H9 (cell line): ENCODE measurements around the gene ASH1L. TPM values are rescaled to one million over a fixed set of nuclear protein-coding genes. Genes with fewer than 3 reads are reported as not detected.

ENCODE experiments used
- DNase-seq: peaks from one replicate; pipeline ENCODE4 v3.0.0-alpha.2; 2017
- H2AFZ ChIP-seq: one replicate; pipeline ENCODE4 v1.6.1; 2013; ENCODE audit warnings: mild to moderate bottlenecking, low read length, control low read depth, moderate library complexity
- H2AK5ac ChIP-seq: 2 replicates; pipeline ENCODE4 v1.6.1; 2013; ENCODE audit warnings: low read length, control low read depth, mixed read lengths; ENCODE audit not compliant: insufficient read length
- H2BK120ac ChIP-seq: one replicate; pipeline ENCODE4 v1.6.1; 2013; ENCODE audit warnings: low read depth, mild to moderate bottlenecking, low read length, control low read depth, inconsistent platforms; ENCODE audit not compliant: poor library complexity, severe bottlenecking
- H2BK12ac ChIP-seq: 2 replicates; pipeline ENCODE4 v1.6.1; 2013; ENCODE audit warnings: low read length, control low read depth, mixed read lengths, low read depth; ENCODE audit not compliant: insufficient read length
- H2BK15ac ChIP-seq: 2 replicates; pipeline ENCODE4 v1.6.1; 2013; ENCODE audit warnings: low read depth, low read length, control low read depth
- H2BK20ac ChIP-seq: one replicate; pipeline ENCODE4 v1.6.1; 2013; ENCODE audit warnings: low read depth, mild to moderate bottlenecking, low read length, control low read depth, inconsistent platforms; ENCODE audit not compliant: poor library complexity, severe bottlenecking
- H2BK5ac ChIP-seq: 2 replicates; pipeline ENCODE4 v1.6.1; 2013; ENCODE audit warnings: low read length, control low read depth, mixed read lengths; ENCODE audit not compliant: insufficient read length
- H3K14ac ChIP-seq: 2 replicates; pipeline ENCODE4 v1.6.1; 2013; ENCODE audit warnings: low read length, control low read depth; ENCODE audit not compliant: insufficient read depth
- H3K18ac ChIP-seq: 2 replicates; pipeline ENCODE4 v1.6.1; 2013; ENCODE audit warnings: low read depth, mild to moderate bottlenecking, mixed read lengths, low read length, control low read depth; ENCODE audit not compliant: insufficient read length
- H3K23ac ChIP-seq: 2 replicates; pipeline ENCODE4 v1.6.1; 2013; ENCODE audit warnings: low read length, control low read depth, mixed read lengths, low read depth; ENCODE audit not compliant: insufficient read length
- H3K23me2 ChIP-seq: 2 replicates; pipeline ENCODE4 v1.6.1; 2013; ENCODE audit warnings: low read depth, mild to moderate bottlenecking, mixed read lengths, low read length, control low read depth; ENCODE audit not compliant: insufficient read length, poor library complexity, severe bottlenecking
- H3K27ac ChIP-seq: 2 replicates; pipeline ENCODE4 v1.5.1; 2013; ENCODE audit warnings: low read length, control low read depth, mixed read lengths, low read depth; ENCODE audit not compliant: insufficient read length
- H3K27me3 ChIP-seq: 2 replicates; pipeline ENCODE4 v1.6.1; 2013; ENCODE audit warnings: low read length, control low read depth, inconsistent platforms; ENCODE audit not compliant: insufficient read depth
- H3K4ac ChIP-seq: 2 replicates; pipeline ENCODE4 v1.6.1; 2013; ENCODE audit warnings: low read depth, mild to moderate bottlenecking, control low read depth, inconsistent platforms, low read length, moderate library complexity
- H3K4me1 ChIP-seq: 2 replicates; pipeline ENCODE4 v1.6.1; 2013; ENCODE audit warnings: low read length, control low read depth, inconsistent platforms; ENCODE audit not compliant: insufficient read depth
- H3K4me2 ChIP-seq: 2 replicates; pipeline ENCODE4 v1.6.1; 2013; ENCODE audit warnings: low read length, control low read depth, mixed read lengths; ENCODE audit not compliant: insufficient read length, insufficient read depth
- H3K56ac ChIP-seq: 2 replicates; pipeline ENCODE4 v1.6.1; 2013; ENCODE audit warnings: low read depth, mild to moderate bottlenecking, mixed read lengths, low read length, control low read depth; ENCODE audit not compliant: insufficient read length
- H3K79me1 ChIP-seq: 2 replicates; pipeline ENCODE4 v1.6.1; 2013; ENCODE audit warnings: low read depth, mild to moderate bottlenecking, moderate library complexity, low read length, control low read depth, inconsistent platforms; ENCODE audit not compliant: insufficient read depth, poor library complexity, severe bottlenecking
- H3K79me2 ChIP-seq: 2 replicates; pipeline ENCODE4 v1.6.1; 2013; ENCODE audit warnings: low read length, control low read depth, inconsistent platforms; ENCODE audit not compliant: insufficient read depth
- H3K9ac ChIP-seq: 2 replicates; pipeline ENCODE4 v1.6.1; 2013; ENCODE audit warnings: low read length, control low read depth, mixed read lengths; ENCODE audit not compliant: insufficient read length; ENCODE audit errors: extremely low read depth
- H3K9me3 ChIP-seq: one replicate; pipeline ENCODE4 v1.6.1; 2013; ENCODE audit warnings: low read depth, low read length, inconsistent platforms; ENCODE audit not compliant: control insufficient read depth
- H3T11ph ChIP-seq: one replicate; pipeline ENCODE4 v1.6.1; 2013; ENCODE audit warnings: mild to moderate bottlenecking, low read length, control low read depth, inconsistent platforms
- H4K20me1 ChIP-seq: one replicate; pipeline ENCODE4 v1.6.1; 2013; ENCODE audit not compliant: control insufficient read depth, insufficient read length, insufficient read depth
- H4K5ac ChIP-seq: 2 replicates; pipeline ENCODE4 v1.6.1; 2013; ENCODE audit warnings: low read depth, mild to moderate bottlenecking, mixed read lengths, low read length, control low read depth; ENCODE audit not compliant: insufficient read length
- H4K8ac ChIP-seq: replicated peaks from 2 replicates; pipeline ENCODE4 v1.6.1; 2013; ENCODE audit warnings: low read length, control low read depth, mixed read lengths, low read depth; ENCODE audit not compliant: insufficient read length
- H4K91ac ChIP-seq: 2 replicates; pipeline ENCODE4 v1.6.1; 2013; ENCODE audit warnings: low read depth, mild to moderate bottlenecking, moderate library complexity, mixed read lengths, low read length, control low read depth; ENCODE audit not compliant: insufficient read length
- H3K27ac Mint-ChIP-seq, 3 experiments: 2 replicates in 2 of 3; 3 replicates in 1 of 3; pipeline ENCODE4 v1.8.0; 2020 to 2021; ENCODE audit warnings: mixed read lengths in 3 of 3, mild to moderate bottlenecking in 1 of 3, moderate library complexity in 1 of 3
- H3K27me3 Mint-ChIP-seq: 2 replicates; pipeline ENCODE4 v1.8.0; 2021; ENCODE audit warnings: low read depth, mild to moderate bottlenecking, moderate library complexity, mixed read lengths
- H3K36me3 Mint-ChIP-seq, 3 experiments: 2 replicates in 2 of 3; 3 replicates in 1 of 3; pipeline ENCODE4 v1.8.0; 2020 to 2021; ENCODE audit warnings: low read depth in 3 of 3, mixed read lengths in 3 of 3; ENCODE audit not compliant: insufficient read depth in 1 of 3
- H3K4me1 Mint-ChIP-seq, 2 experiments: 2 replicates each; pipeline ENCODE4 v1.8.0; 2020; ENCODE audit warnings: mixed read lengths in 2 of 2
- H3K4me3 Mint-ChIP-seq, 2 experiments: 2 replicates in 1 of 2; 3 replicates in 1 of 2; pipeline ENCODE4 v1.8.0; 2020 to 2021; ENCODE audit warnings: mild to moderate bottlenecking in 2 of 2, mixed read lengths in 2 of 2, moderate library complexity in 1 of 2
- H3K9me3 Mint-ChIP-seq, 2 experiments: 2 replicates in 1 of 2; 3 replicates in 1 of 2; pipeline ENCODE4 v1.8.0; 2020; ENCODE audit warnings: mild to moderate bottlenecking in 2 of 2, mixed read lengths in 2 of 2, moderate library complexity in 1 of 2
- WGBS: extraction: QIAGEN DNeasy Blood & Tissue Kit; methylation state at CpG from one replicate; pipeline ENCODE4 v1.1.7; 2013; ENCODE audit warnings: missing lambda C conversion rate, low lambda C conversion rate, mixed read lengths; ENCODE audit not compliant: insufficient read length; ENCODE audit errors: extremely low coverage; 5-methylcytosine and 5-hydroxymethylcytosine counted together
- total RNA-seq: library from RNA; stranded (reverse); gene quantifications from 2 replicates; pipeline ENCODE4 v1.2.1, GENCODE V29; 2021
- TF ChIP-seq, protein P1 (sequence below): fragments of 200-600 bp; sonication (generic); conservative IDR thresholded peaks from 3 replicates; pipeline ENCODE4 v1.8.0; 2021; ENCODE audit warnings: antibody characterized with exemption, mild to moderate bottlenecking

The ASH1L gene
- total RNA-seq, 1 experiment from 2014 or later = 32.8 TPM

- no peak overlapping the region for H2BK12ac ChIP-seq
- Mint-ChIP-seq H3K36me3 (no peaks in the 10 kb centered on the region; a peak in 1 of 7 replicates), H3K27ac (peak overlapping the region in 1 of 3 experiments; percentile 24; a peak in 2 of 7 replicates), H3K9me3 (no peaks in the 10 kb centered on the region), H3K4me1 (peaks cover 9 to 12% of the 10 kb centered on the region in 2 experiments), H3K4me3 (no peak overlapping the region), H3K27me3 (no peaks in the 10 kb centered on the region; the same call in 1 of the 2 replicates)
- H3K56ac ChIP-seq = no peak overlapping the region
- H2BK20ac ChIP-seq = no peak overlapping the region
- no peak overlapping the region for H2AK5ac ChIP-seq
- TF ChIP-seq, protein P1, sequence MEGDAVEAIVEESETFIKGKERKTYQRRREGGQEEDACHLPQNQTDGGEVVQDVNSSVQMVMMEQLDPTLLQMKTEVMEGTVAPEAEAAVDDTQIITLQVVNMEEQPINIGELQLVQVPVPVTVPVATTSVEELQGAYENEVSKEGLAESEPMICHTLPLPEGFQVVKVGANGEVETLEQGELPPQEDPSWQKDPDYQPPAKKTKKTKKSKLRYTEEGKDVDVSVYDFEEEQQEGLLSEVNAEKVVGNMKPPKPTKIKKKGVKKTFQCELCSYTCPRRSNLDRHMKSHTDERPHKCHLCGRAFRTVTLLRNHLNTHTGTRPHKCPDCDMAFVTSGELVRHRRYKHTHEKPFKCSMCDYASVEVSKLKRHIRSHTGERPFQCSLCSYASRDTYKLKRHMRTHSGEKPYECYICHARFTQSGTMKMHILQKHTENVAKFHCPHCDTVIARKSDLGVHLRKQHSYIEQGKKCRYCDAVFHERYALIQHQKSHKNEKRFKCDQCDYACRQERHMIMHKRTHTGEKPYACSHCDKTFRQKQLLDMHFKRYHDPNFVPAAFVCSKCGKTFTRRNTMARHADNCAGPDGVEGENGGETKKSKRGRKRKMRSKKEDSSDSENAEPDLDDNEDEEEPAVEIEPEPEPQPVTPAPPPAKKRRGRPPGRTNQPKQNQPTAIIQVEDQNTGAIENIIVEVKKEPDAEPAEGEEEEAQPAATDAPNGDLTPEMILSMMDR = no peak
- H2BK15ac ChIP-seq = no peak overlapping the region
- H3K18ac ChIP-seq = no peak overlapping the region
- H3K9me3 ChIP-seq = no peaks in the 10 kb centered on the region
- H3K79me1 ChIP-seq = no peaks in the 10 kb centered on the region
- no peak overlapping the region for H2AFZ ChIP-seq
- no peaks in the 10 kb centered on the region for H3K27me3 ChIP-seq
- H3K4ac ChIP-seq = no peak overlapping the region
- H2BK120ac ChIP-seq = no peak overlapping the region
- no peaks in the 10 kb centered on the region for H3K4me1 ChIP-seq
- no peak overlapping the region for H4K91ac ChIP-seq
- peaks cover 4% of the 10 kb centered on the region for H3K23me2 ChIP-seq
- H4K20me1 ChIP-seq = no peaks in the 10 kb centered on the region
- no peak overlapping the region for H2BK5ac ChIP-seq
- no peak overlapping the region for H3K9ac ChIP-seq
- no peak overlapping the region for H3K27ac ChIP-seq
- H3K14ac ChIP-seq = no peak overlapping the region
- no CpG with 5 or more reads among the region's 11 CpGs for WGBS
- no peak for DNase-seq
- no peak overlapping the region for H4K8ac ChIP-seq
- peaks cover 4% of the 10 kb centered on the region; the same call in 1 of the 2 replicates for H3K79me2 ChIP-seq
- no peak overlapping the region for H3K23ac ChIP-seq
- no peak overlapping the region for H3T11ph ChIP-seq
- no peak overlapping the region for H4K5ac ChIP-seq
- H3K4me2 ChIP-seq = no peak overlapping the region
Measured at GRCh38 chr1:155304558-155305063, 258.0 kb downstream of the ASH1L start.
